ENCODE results near the gene RNF212B.

Gene RNF212B

GRCh38 chr14:23296012-23296777 is 58.5 kb downstream of the RNF212B start:
- no peak for DNase-seq (ENCODE audit: low read depth)

- no peak for DNase-seq (ENCODE audit: low read depth)
Observed at GRCh38 chr14:23297096-23297495, 59.4 kb downstream of the RNF212B start.

GRCh38 chr14:23297611-23298277 is 60.0 kb downstream of the RNF212B start:
- no peak for DNase-seq (ENCODE audit: low read depth)

- DNase-seq (ENCODE audit: low read depth), result peak; percentile 77
Observed at GRCh38 chr14:23299211-23299957, 61.6 kb downstream of the RNF212B start.

GRCh38 chr14:23299986-23300686 is 62.4 kb downstream of the RNF212B start:
- DNase-seq (ENCODE audit: low read depth), result no peak

GRCh38 chr14:23300687-23301223 is 63.0 kb downstream of the RNF212B start:
- no peak for DNase-seq (ENCODE audit: low read depth)

- peak; percentile 97 for DNase-seq (ENCODE audit: low read depth)
Observed at GRCh38 chr14:23301288-23301968, 63.7 kb downstream of the RNF212B start.

- no peak for DNase-seq (ENCODE audit: low read depth)
Observed at GRCh38 chr14:23301969-23302289, 64.2 kb downstream of the RNF212B start.

- peak; percentile 37 for DNase-seq (ENCODE audit: low read depth)
Observed at GRCh38 chr14:23302290-23303225, 64.8 kb downstream of the RNF212B start, which contains the start of gene PPP1R3E. Gene PPP1R3E, minus strand, starts transcription at chr14:23302859. Its CDS starts 283 bp downstream, at chr14:23302576.

GRCh38 chr14:23306412-23307145 is 68.8 kb downstream of the RNF212B start, which contains the start of gene BCL2L2:
Gene BCL2L2, plus strand, starts transcription at chr14:23306833. Its CDS starts 935 bp downstream, at chr14:23307768.
- peak; percentile 89 for DNase-seq (ENCODE audit: low read depth)

- DNase-seq (ENCODE audit: low read depth), result no peak
Observed at GRCh38 chr14:23307146-23307530, 69.4 kb downstream of the RNF212B start.

GRCh38 chr14:23307687-23308644 is 70.2 kb downstream of the RNF212B start:
- DNase-seq (ENCODE audit: low read depth), result peak; percentile 38

GRCh38 chr14:23308721-23309445 is 71.1 kb downstream of the RNF212B start:
- DNase-seq (ENCODE audit: low read depth), result no peak

GRCh38 chr14:23310546-23310945 is 72.8 kb downstream of the RNF212B start:
- no peak for DNase-seq (ENCODE audit: low read depth)

- DNase-seq (ENCODE audit: low read depth), result no peak
Observed at GRCh38 chr14:23316300-23316699, 78.6 kb downstream of the RNF212B start.

GRCh38 chr14:23319746-23320583 is 82.2 kb downstream of the RNF212B start:
- no peak for DNase-seq (ENCODE audit: low read depth)

Data from amniotic epithelial cell (primary cell).